Fibroblast of mammary gland (primary cell): ENCODE measurements around the gene CRTC1.

Experiments
- DNase-seq: peaks from one replicate; pipeline ENCODE4 v3.0.0-alpha.2; 2010; ENCODE audit warnings: low read depth
- H3K4me3 ChIP-seq: 2 replicates; pipeline ENCODE4 v1.5.1; 2011; ENCODE audit warnings: low read depth, mild to moderate bottlenecking, low read length, moderate library complexity; ENCODE audit not compliant: control insufficient read depth
- TF ChIP-seq, protein P1 (sequence below): conservative IDR thresholded peaks from 2 replicates; pipeline ENCODE4 v1.5.1; 2011; ENCODE audit warnings: low read depth, low read length, inconsistent platforms; ENCODE audit not compliant: control insufficient read depth, insufficient read depth

The CRTC1 gene

DNA sequence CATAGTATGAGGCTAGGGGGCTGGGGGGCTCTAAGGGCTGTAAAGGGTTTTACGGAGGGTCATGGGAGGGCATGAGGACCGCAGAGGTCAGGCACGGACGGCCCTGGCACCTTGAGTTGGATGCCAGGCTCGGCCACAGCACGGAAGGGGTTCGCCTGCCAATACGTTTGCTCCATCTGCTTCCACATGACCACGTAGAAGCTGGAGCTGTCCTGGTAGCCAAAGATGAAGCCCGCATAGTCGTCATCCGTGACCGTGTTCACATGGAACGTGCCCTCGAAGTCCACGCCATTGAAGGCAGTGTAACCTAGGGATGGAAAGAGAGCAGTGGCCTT, 101.3 kb downstream of the CRTC1 start:
- H3K4me3 ChIP-seq: no peak overlapping the region
- TF ChIP-seq, protein P1, sequence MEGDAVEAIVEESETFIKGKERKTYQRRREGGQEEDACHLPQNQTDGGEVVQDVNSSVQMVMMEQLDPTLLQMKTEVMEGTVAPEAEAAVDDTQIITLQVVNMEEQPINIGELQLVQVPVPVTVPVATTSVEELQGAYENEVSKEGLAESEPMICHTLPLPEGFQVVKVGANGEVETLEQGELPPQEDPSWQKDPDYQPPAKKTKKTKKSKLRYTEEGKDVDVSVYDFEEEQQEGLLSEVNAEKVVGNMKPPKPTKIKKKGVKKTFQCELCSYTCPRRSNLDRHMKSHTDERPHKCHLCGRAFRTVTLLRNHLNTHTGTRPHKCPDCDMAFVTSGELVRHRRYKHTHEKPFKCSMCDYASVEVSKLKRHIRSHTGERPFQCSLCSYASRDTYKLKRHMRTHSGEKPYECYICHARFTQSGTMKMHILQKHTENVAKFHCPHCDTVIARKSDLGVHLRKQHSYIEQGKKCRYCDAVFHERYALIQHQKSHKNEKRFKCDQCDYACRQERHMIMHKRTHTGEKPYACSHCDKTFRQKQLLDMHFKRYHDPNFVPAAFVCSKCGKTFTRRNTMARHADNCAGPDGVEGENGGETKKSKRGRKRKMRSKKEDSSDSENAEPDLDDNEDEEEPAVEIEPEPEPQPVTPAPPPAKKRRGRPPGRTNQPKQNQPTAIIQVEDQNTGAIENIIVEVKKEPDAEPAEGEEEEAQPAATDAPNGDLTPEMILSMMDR: no peak
- DNase-seq: no peak

DNA sequence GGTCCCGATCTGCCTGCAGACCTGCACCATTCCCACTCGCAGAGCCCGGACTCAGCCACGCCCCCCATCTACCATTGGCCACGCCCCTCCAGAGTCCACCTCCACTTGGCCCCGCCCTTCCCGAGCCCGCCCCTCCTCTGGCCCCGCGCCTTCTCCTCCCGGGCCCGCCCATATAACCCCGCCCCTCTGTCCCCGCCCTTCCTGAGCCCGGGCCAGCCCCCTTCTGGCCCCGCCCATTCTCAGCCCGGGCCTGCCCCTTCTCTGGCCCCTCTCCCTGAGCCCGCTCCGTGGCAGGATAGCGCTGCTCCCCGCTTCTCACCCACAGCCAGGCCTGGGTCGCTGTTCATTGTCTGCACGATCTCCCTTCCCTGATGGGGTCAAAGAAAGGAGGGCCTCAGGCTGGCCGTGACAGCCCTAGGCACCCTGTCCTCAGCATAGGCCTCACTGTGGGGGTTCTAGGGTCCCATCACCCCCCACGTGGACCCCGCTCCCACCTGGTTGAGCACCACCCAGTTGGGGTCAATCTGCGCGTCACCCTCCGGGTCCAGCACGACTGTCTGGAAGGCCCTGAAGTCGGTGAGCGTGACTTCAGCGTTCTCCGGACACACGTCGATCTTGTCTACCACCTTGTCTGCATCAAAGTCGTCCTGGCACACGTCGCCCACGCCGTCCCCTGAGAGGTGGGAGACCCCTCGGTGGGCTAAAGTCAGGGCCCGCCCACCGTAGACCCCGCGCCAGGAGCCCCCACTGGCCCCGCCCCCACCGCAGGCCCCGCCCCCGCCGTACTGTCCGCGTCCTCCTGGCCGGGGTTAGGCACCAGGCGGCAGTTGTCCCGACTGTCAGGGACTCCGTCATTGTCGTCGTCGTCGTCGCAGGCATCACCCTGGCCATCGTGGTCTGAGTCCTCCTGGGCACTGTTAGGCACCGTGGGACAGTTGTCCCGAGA, 102.0 kb downstream of the CRTC1 start:
- DNase-seq: peak; percentile 57
- TF ChIP-seq, protein P1: no peak
- no peak overlapping the region for H3K4me3 ChIP-seq

DNA sequence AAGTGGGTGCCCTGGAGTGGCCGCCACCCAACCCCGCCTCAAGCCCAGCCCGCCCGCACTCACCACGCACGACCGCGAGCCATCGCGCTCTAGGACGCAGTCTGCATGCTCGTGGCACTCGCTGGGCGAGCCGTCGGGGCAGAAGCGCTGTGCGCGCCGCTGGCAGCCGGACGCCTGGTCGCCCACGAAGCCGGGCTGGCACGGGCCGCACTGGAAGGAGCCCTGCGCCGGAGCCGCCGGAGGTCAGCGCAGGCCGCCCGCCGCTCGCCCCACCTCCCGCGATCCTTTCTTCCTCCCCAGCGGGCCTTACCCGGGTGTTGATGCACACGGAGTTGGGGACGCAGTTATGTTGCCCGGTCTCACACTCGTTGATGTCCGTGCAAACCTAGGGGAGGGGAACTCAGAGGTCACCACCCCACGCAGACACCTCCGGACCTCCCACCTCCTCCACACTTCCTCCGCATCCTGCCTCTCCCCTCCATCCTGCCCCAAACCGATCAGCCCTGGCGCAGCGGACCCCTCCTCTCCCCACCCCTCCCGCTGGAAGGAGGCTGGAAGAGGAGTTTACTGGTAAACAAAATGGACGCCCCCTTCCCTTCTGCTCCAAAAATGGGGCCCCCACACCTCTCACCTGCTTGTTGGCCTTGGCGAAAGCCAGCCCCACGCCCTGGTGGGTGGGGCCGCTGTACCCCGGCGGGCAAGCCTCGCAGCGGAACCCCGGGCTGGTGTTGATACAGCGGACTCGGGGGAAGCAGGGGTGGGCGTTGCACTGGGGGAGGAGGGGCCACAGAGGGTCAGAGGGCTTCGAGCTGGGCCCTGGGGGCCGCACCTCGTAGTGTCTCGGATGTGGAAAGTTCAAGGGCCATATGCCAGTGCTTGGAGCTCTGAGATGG, 105.3 kb downstream of the CRTC1 start:
- TF ChIP-seq, protein P1: no peak
- no peak for DNase-seq
- H3K4me3 ChIP-seq: no peak overlapping the region

DNA sequence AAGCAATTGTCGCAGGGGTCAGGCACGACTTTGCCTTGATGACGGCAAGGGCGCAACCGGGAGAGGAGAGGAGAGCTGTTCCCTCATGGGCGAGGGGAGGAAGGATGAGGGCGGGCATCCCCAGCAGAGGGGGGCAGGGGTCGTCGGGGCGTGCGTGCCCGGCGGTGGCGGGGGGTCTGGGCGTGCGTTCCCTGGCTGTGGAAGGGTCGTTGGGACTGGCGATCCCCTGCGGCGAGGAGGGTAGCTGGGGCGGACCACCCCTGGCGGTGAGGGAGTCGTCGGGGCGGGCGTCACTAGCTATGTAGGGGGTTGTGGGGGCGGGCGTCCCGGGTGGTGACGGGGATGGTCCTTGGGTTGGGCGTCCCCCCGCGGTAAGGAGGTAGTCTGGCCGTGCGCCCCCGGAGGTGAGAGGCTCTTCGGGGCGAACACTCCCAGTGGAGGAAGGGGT, 106.0 kb downstream of the CRTC1 start:
- no peak overlapping the region for H3K4me3 ChIP-seq
- TF ChIP-seq, protein P1: no peak
- no peak for DNase-seq

DNA sequence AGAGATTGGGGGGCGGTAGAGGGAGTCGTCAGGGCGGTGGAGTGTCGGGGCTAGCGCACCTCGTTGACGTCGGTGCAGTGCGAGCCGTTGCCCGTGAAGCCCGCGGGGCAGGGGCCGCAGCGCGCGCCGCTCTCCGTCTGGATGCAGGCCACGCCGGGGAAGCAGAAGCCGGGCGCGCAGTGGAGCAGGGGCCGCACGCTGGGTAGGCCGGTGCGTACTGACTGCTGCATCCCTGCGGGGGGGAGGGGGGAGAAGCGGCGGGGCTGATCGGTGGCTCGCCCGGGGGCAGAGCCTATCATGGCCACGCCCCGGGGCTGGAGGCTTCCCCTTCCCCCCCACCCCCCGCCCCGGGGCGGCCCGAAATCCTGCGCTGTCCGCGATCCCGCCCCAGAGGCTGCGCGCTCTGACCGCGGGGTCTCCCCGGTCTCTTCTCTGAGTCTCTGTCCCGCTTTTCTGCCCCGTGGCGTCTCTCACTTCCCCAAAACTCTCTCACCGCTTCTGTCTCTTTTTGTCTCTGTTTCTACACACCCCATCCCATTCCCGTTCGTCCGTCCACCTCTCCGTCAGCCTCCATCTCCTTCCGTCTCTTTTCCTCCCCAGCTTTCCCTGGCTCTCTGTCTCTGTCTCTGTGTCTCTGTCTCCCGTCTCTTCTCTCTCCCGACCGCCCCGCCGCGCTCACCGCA, 106.5 kb downstream of the CRTC1 start:
- peak overlapping the region; percentile 3 for H3K4me3 ChIP-seq
- DNase-seq: peak; percentile 21

More for the DNA sequence above, 106.5 kb downstream of the CRTC1 start:
- TF ChIP-seq, protein P1: no peak
